PC-9 (cell line): ENCODE results near the gene BMF.

Source experiments
- EZH2 ChIP-seq: fragments of 200-600 bp; sonication (generic); IDR thresholded peaks from 2 replicates; pipeline ENCODE4 v1.8.0; 2017; ENCODE audit warnings: antibody characterized with exemption, low read depth
- TF ChIP-seq, protein P1 (sequence below): fragments of 200-600 bp; sonication (generic); conservative IDR thresholded peaks from 2 replicates; pipeline ENCODE4 v1.6.1; 2017; ENCODE audit warnings: mixed run types, antibody characterized with exemption, mild to moderate bottlenecking, moderate library complexity

DNA sequence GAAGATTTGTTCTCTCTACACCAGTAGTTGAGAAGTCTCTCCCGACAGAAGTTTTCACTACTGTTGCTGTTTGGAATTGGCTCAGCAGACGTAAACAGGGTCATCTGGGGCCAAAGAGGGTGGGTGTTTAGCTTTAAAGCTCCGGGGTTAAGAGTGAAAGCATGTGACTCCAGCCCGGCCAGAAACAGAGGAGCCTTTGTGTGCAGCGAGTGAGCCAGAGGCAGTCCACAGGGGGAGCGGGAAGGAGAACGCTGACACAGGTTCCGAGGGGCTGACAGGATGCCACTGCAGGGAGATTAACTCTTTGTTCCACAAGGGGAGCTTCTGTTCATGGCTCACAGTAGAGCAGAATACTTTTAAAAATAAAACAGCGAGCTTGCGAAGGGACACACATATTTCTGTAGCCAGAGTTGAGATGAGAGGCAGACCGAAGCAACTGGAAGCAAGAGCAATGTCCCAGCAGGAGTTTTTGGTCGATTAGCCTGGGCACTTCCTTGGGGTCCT, 26.9 kb downstream of the BMF start:
- TF ChIP-seq, protein P1, sequence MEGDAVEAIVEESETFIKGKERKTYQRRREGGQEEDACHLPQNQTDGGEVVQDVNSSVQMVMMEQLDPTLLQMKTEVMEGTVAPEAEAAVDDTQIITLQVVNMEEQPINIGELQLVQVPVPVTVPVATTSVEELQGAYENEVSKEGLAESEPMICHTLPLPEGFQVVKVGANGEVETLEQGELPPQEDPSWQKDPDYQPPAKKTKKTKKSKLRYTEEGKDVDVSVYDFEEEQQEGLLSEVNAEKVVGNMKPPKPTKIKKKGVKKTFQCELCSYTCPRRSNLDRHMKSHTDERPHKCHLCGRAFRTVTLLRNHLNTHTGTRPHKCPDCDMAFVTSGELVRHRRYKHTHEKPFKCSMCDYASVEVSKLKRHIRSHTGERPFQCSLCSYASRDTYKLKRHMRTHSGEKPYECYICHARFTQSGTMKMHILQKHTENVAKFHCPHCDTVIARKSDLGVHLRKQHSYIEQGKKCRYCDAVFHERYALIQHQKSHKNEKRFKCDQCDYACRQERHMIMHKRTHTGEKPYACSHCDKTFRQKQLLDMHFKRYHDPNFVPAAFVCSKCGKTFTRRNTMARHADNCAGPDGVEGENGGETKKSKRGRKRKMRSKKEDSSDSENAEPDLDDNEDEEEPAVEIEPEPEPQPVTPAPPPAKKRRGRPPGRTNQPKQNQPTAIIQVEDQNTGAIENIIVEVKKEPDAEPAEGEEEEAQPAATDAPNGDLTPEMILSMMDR = no peak
- no peak for TF ChIP-seq EZH2
